Spleen (tissue), 7 donors: ENCODE results near the gene CACNA2D3.

ENCODE experiments used
- CTCF ChIP-seq, 11 experiments: fragments of 200-600 bp in 7 of 11; fragments of 450-650 bp in 4 of 11; sonication (generic) in 4 of 11; IDR thresholded peaks in 8 of 11; conservative IDR thresholded peaks in 3 of 11; 1 replicate in 7 of 11; 2 replicates in 4 of 11; pipeline versions ENCODE4 v1.4.0 to v1.8.0; 2016 to 2021; ENCODE audit warnings: antibody characterized with exemption in 11 of 11, inconsistent platforms in 4 of 11, mild to moderate bottlenecking in 1 of 11
- POLR2A ChIP-seq, 3 donors: fragments of 450-650 bp; IDR thresholded peaks; one replicate each; pipeline ENCODE4 v1.5.1; 2017; ENCODE audit warnings: antibody characterized with exemption in 3 of 3, mild to moderate bottlenecking in 1 of 3
- donor health status: DM: no; HTN: no; CAD: no; lungs with moderate emphysema.
- donor health status: DM: no; HTN: no; CAD: no.
- donor health status: DM: no; HTN: no; CAD: no.

DNA sequence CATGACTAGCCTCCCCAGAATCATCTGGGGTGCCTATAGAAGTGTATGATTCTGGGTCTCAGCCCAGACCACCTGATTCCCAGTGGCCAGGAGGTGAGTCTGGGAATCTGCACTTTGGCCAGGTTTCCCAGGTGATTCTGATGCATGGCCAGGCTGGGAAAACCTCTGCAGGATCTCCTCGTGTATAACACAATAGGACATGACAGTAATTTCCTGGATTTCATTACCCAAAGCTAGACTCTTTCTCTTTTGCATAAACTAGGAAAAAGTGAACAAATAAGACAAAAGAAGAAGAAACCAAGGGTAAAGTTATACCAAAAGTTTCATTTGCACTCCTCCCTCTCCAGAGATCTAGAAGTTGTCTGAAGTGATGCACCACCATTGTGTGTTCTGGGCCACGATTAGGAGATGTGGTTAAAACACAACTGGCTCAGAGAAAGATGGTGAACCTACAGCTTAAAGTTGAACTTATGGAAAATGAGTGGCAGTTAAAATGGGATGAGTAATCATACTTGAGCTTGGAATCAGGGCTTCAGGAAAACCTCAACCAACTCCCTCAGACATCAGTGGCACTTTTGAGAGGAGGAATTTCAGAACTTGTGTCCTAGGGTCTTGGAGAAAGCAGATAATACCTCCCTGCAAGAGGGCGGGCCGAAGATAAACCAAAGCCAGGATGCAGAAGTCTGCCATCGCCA, 914.7 kb downstream of the CACNA2D3 start:
- TF ChIP-seq CTCF (IDR thresholded peaks at IDR 0.05 in 8 of 11, conservative IDR thresholded peaks at IDR 0.05 in 3 of 11) (no peak), POLR2A (IDR thresholded peaks at IDR 0.05) (no peak)
